MM.1S (cell line): ENCODE data around the gene BTD.

Experiments used
- DNase-seq: peaks from one replicate; pipeline ENCODE4 v3.0.0-alpha.2; 2015
- H2AFZ ChIP-seq: fragments of 300-600 bp; sonication (generic); 2 replicates; pipeline ENCODE4 v1.6.0; 2016; ENCODE audit warnings: antibody characterized with exemption, low read length
- H3F3A ChIP-seq: fragments of 300-600 bp; sonication (generic); 2 replicates; pipeline ENCODE4 v1.6.1; 2016; ENCODE audit warnings: mild to moderate bottlenecking, antibody characterized with exemption, low read length, moderate library complexity, mixed read lengths; ENCODE audit not compliant: insufficient read depth
- H3K27ac ChIP-seq: fragments of 300-600 bp; sonication (generic); 2 replicates; pipeline ENCODE4 v1.5.1; 2016; ENCODE audit warnings: mild to moderate bottlenecking, low read length
- H3K27me3 ChIP-seq: fragments of 300-600 bp; sonication (generic); replicated peaks from 2 replicates; pipeline ENCODE4 v1.6.0; 2016; ENCODE audit warnings: low read length; ENCODE audit not compliant: insufficient read depth
- H3K36me3 ChIP-seq: fragments of 300-600 bp; sonication (generic); replicated peaks from 2 replicates; pipeline ENCODE4 v1.6.1; 2016; ENCODE audit warnings: mild to moderate bottlenecking, low read length, mixed read lengths; ENCODE audit not compliant: insufficient read depth
- H3K4me1 ChIP-seq: fragments of 300-600 bp; sonication (generic); 2 replicates; pipeline ENCODE4 v1.6.1; 2016; ENCODE audit warnings: low read length, mixed read lengths
- H3K4me2 ChIP-seq: fragments of 300-600 bp; sonication (generic); 2 replicates; pipeline ENCODE4 v1.6.0; 2016; ENCODE audit warnings: low read depth, low read length
- H3K4me3 ChIP-seq: fragments of 300-600 bp; sonication (generic); 2 replicates; pipeline ENCODE4 v1.5.1; 2016; ENCODE audit warnings: low read length, mixed read lengths
- H3K79me2 ChIP-seq: fragments of 300-600 bp; sonication (generic); 2 replicates; pipeline ENCODE4 v1.6.1; 2016; ENCODE audit warnings: mixed run types, low read length, mixed read lengths
- H3K9ac ChIP-seq: fragments of 300-600 bp; sonication (generic); 2 replicates; pipeline ENCODE4 v1.6.1; 2016; ENCODE audit warnings: low read length, mixed read lengths
- H3K9me2 ChIP-seq: fragments of 300-600 bp; sonication (generic); replicated peaks from 2 replicates; pipeline ENCODE4 v1.6.1; 2016; ENCODE audit warnings: mild to moderate bottlenecking, low read length, mixed read lengths; ENCODE audit not compliant: insufficient read depth
- H3K9me3 ChIP-seq: fragments of 300-600 bp; sonication (generic); replicated peaks from 2 replicates; pipeline ENCODE4 v1.6.1; 2016; ENCODE audit warnings: mild to moderate bottlenecking, low read length, mixed read lengths; ENCODE audit not compliant: insufficient read depth
- H4K20me1 ChIP-seq: fragments of 300-600 bp; sonication (generic); 2 replicates; pipeline ENCODE4 v1.6.1; 2016; ENCODE audit warnings: mild to moderate bottlenecking, low read length, moderate library complexity, mixed read lengths; ENCODE audit not compliant: insufficient read depth
- EZH2 ChIP-seq: fragments of 300-600 bp; sonication (generic); optimal IDR thresholded peaks from 2 replicates; pipeline ENCODE3; 2017; ENCODE audit warnings: low read depth, mild to moderate bottlenecking, antibody characterized with exemption, low read length, mixed read lengths
- EZH2phosphoT487 ChIP-seq: fragments of 300-600 bp; sonication (generic); IDR thresholded peaks from 2 replicates; pipeline ENCODE4 v1.6.1; 2018; ENCODE audit warnings: antibody characterized with exemption, low read length
- TF ChIP-seq, protein P1 (sequence below): fragments of 300-600 bp; sonication (generic); IDR thresholded peaks from 2 replicates; pipeline ENCODE4 v1.5.1; 2016; ENCODE audit warnings: antibody characterized with exemption, low read length, mixed read lengths

BTD gene

DNA sequence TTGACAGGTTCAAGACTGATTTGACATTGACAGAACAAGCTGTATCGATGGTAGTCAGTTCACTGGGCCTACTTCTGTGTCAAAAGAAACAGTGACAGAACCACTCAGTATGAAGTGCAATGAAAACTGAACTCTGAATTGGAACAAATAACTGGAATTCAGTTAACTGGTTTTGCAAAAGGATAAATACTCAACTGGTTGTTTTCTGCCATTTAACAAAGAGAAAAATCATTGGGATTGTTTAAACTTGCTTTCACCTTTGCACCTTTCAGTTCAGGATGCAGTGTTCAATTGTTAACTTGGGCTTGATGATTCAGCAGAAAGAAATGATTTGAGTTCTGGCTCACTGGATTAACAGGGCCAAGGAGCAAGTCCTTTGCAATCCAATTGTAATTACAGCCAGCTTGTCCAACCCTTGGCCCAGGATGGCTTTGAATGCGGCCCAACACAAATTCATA is 4.9 kb downstream of the BTD start:
- no peaks in the 10 kb centered on the region for H3K9me2 ChIP-seq
- no peaks in the 10 kb centered on the region for H3K9me3 ChIP-seq
- no peak overlapping the region for H3K4me3 ChIP-seq
- TF ChIP-seq EZH2phosphoT487 = no peak
- TF ChIP-seq, protein P1, sequence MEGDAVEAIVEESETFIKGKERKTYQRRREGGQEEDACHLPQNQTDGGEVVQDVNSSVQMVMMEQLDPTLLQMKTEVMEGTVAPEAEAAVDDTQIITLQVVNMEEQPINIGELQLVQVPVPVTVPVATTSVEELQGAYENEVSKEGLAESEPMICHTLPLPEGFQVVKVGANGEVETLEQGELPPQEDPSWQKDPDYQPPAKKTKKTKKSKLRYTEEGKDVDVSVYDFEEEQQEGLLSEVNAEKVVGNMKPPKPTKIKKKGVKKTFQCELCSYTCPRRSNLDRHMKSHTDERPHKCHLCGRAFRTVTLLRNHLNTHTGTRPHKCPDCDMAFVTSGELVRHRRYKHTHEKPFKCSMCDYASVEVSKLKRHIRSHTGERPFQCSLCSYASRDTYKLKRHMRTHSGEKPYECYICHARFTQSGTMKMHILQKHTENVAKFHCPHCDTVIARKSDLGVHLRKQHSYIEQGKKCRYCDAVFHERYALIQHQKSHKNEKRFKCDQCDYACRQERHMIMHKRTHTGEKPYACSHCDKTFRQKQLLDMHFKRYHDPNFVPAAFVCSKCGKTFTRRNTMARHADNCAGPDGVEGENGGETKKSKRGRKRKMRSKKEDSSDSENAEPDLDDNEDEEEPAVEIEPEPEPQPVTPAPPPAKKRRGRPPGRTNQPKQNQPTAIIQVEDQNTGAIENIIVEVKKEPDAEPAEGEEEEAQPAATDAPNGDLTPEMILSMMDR = no peak
- TF ChIP-seq EZH2 = no peak
- H2AFZ ChIP-seq = no peak overlapping the region
- no peak for DNase-seq
- no peaks in the 10 kb centered on the region for H3K79me2 ChIP-seq
- H3F3A ChIP-seq = peaks cover 5% of the 10 kb centered on the region; the same call in 1 of the 2 replicates
- no peaks in the 10 kb centered on the region for H4K20me1 ChIP-seq
- H3K4me2 ChIP-seq = no peak overlapping the region
- H3K9ac ChIP-seq = no peak overlapping the region
- H3K27me3 ChIP-seq = no peaks in the 10 kb centered on the region
- H3K27ac ChIP-seq = no peak overlapping the region
- no peaks in the 10 kb centered on the region for H3K36me3 ChIP-seq
- no peaks in the 10 kb centered on the region for H3K4me1 ChIP-seq

DNA sequence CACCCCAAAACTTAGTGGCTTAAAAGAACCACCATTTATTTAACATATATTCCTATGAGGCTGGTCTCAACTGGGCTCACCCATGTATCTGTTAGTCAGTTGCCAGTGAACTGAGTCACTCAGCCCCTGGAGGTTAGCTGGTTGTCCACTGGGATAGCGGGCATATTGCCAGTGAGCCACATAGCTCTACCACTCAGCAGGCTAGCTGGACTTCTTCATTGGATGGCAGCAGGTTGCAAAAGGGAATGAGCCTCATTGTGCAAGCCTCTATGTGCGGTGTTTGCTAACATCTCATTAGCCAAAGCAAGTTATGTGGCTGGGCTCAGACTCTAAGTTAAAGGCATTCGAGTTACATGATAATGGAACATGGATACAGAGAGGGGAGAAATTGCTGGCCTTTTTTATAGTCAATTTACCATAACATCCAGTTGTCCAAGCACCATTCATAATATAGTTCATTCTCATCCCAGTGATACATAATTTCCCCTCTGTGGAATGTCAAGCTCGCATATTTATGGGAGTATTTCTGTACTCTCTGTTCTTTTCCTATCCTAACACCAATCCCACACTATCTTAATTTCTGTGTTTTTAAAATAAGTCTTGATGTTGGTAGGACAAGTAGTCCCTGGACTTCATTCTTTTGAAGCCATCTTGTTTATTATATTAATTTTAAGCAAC is 8.7 kb downstream of the BTD start:
- no peaks in the 10 kb centered on the region for H3K27me3 ChIP-seq
- H4K20me1 ChIP-seq = no peaks in the 10 kb centered on the region
- no peaks in the 10 kb centered on the region for H3K9me3 ChIP-seq
- no peak overlapping the region for H2AFZ ChIP-seq
- no peaks in the 10 kb centered on the region for H3K79me2 ChIP-seq
- H3K4me3 ChIP-seq = no peak overlapping the region
- no peaks in the 10 kb centered on the region for H3K4me1 ChIP-seq
- H3K9me2 ChIP-seq = no peaks in the 10 kb centered on the region
- no peak overlapping the region for H3K9ac ChIP-seq
- no peak overlapping the region for H3K4me2 ChIP-seq
- TF ChIP-seq, protein P1 = no peak
- TF ChIP-seq EZH2 = no peak
- TF ChIP-seq EZH2phosphoT487 = no peak
- no peak overlapping the region for H3K27ac ChIP-seq
- no peaks in the 10 kb centered on the region for H3F3A ChIP-seq
- no peak for DNase-seq
- no peaks in the 10 kb centered on the region for H3K36me3 ChIP-seq

DNA sequence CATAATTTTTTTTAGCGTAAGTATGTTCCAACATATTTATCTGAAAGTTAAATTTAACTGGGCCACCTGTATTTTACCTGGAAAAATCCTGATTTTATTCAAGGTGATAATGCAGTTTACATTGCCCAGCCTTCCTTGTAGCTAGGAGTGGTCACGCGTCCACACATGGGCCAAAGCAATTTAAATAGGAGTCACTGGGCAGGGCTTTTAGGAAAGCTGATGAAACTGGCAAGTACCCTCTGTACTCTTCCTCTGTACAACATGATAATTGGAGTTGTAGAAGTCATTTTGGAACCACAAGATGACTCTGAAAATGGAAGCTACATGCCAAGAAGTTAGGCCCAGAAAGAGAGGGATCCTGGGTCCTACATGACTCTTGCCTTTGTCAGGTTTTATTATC is 9.5 kb downstream of the BTD start:
- Histone ChIP-seq H3K4me3 (no peak overlapping the region), H3K9me2 (no peaks in the 10 kb centered on the region), H4K20me1 (no peaks in the 10 kb centered on the region), H3K9ac (no peak overlapping the region), H3K27me3 (no peaks in the 10 kb centered on the region), H3K36me3 (no peaks in the 10 kb centered on the region), H3K4me1 (no peaks in the 10 kb centered on the region), H3K27ac (no peak overlapping the region), H2AFZ (no peak overlapping the region), H3K4me2 (no peak overlapping the region), H3F3A (no peaks in the 10 kb centered on the region), H3K79me2 (no peaks in the 10 kb centered on the region), H3K9me3 (no peaks in the 10 kb centered on the region)
- DNase-seq = no peak
- TF ChIP-seq EZH2phosphoT487 = no peak
- TF ChIP-seq EZH2 = no peak
- TF ChIP-seq, protein P1 = no peak
